Lower lobe of right lung (tissue), 2 donors: ENCODE data around the gene KAT7. TPM values are rescaled to one million over a fixed set of nuclear protein-coding genes. Genes with fewer than 3 reads are reported as not detected.
"Not testable (repeated sequence)": the region's sequence is repeated elsewhere in the genome, so short reads cannot be mapped to it uniquely, and the experiment has no call there.

ENCODE experiments used
- ATAC-seq, 2 donors: fragments of 200-7000 bp; cut with Tn5 transposase; one replicate each; pipeline ENCODE4 v1.9.1; 2020 to 2022; ENCODE audit warnings: mild to moderate bottlenecking in 2 of 2, moderate library complexity in 2 of 2
- DNase-seq: peaks from one replicate; pipeline ENCODE4 v3.0.0-alpha.2; 2020
- H3K27ac ChIP-seq: fragments of 200-600 bp; one replicate; pipeline ENCODE4 v1.8.0; 2022
- H3K27me3 ChIP-seq: fragments of 200-600 bp; one replicate; pipeline ENCODE4 v1.8.0; 2022; ENCODE audit warnings: low read depth
- H3K36me3 ChIP-seq: fragments of 200-600 bp; one replicate; pipeline ENCODE4 v1.8.0; 2022; ENCODE audit warnings: mild to moderate bottlenecking
- H3K4me1 ChIP-seq: fragments of 200-600 bp; one replicate; pipeline ENCODE4 v1.8.0; 2022
- H3K4me3 ChIP-seq: fragments of 200-600 bp; one replicate; pipeline ENCODE4 v1.8.0; 2022; ENCODE audit warnings: mild to moderate bottlenecking
- H3K9me3 ChIP-seq: fragments of 200-600 bp; one replicate; pipeline ENCODE4 v1.8.0; 2022
- intact Hi-C: fragments of 100-400 bp; cut with DNase I; formaldehyde crosslinking; loops from one replicate; pipeline ENCODE4 v1.11.0; 2022
- total RNA-seq: library from RNA; stranded (reverse); fragmentation: NEBNext Ultra II Directional; extraction: Animal tissue kit (Norgen Biotek cat#: 25700); gene quantifications from one replicate; pipeline ENCODE4 v1.2.1, GENCODE V29; 2021
- TF ChIP-seq, protein P1 (sequence below): fragments of 200-600 bp; IDR thresholded peaks from one replicate; pipeline ENCODE4 v1.8.0; 2022; ENCODE audit warnings: antibody characterized with exemption, mild to moderate bottlenecking
- donor health status: DM: no; HTN: yes; CAD: no; lungs with severe emphysema.

The KAT7 gene
- total RNA-seq, 1 donor from 2014 or later, result 56.7 TPM

GRCh38 chr17:49757151-49757777 is 31.2 kb upstream of the KAT7 start:
- no peak for DNase-seq
- intact Hi-C loops, result no loop called here
- H3K27ac ChIP-seq, result no peak overlapping the region

DNA sequence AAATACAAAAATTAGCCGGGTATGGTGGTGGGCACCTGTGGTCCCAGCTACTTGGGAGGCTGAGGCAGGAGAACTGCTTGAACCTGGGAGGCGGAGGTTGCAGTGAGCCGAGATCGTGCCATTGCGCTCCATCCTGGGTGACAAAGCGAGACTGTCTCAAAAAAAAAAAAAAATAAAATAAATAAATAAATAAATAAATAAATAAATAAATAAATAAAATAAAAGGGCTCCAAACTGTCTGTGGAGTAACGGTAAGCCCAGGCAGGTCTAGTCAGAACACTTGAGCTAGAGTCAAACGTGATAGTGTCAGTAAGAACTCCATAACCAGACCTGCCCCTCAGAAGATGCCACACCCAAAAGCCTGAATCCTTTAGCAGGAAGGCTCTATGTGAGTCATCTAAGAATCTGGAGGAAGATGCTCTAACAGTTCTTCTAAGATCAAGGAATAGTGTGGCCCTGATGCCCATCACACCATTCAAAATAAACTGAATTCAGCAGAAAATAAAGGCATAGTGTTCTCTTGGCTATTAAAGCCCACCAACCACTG is 29.9 kb upstream of the KAT7 start:
- peaks cover 41% of the 10 kb centered on the region for H3K4me1 ChIP-seq
- H3K36me3 ChIP-seq, H3K27ac ChIP-seq, intact Hi-C loops, H3K27me3 ChIP-seq, DNase-seq, H3K9me3 ChIP-seq, H3K4me3 ChIP-seq, ATAC-seq: not testable (repeated sequence)

More at GRCh38 chr17:49757151-49757777, 31.2 kb upstream of the KAT7 start:
- TF ChIP-seq, protein P1, sequence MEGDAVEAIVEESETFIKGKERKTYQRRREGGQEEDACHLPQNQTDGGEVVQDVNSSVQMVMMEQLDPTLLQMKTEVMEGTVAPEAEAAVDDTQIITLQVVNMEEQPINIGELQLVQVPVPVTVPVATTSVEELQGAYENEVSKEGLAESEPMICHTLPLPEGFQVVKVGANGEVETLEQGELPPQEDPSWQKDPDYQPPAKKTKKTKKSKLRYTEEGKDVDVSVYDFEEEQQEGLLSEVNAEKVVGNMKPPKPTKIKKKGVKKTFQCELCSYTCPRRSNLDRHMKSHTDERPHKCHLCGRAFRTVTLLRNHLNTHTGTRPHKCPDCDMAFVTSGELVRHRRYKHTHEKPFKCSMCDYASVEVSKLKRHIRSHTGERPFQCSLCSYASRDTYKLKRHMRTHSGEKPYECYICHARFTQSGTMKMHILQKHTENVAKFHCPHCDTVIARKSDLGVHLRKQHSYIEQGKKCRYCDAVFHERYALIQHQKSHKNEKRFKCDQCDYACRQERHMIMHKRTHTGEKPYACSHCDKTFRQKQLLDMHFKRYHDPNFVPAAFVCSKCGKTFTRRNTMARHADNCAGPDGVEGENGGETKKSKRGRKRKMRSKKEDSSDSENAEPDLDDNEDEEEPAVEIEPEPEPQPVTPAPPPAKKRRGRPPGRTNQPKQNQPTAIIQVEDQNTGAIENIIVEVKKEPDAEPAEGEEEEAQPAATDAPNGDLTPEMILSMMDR, result no peak
- Histone ChIP-seq H3K27me3 (no peaks in the 10 kb centered on the region), H3K4me1 (peaks cover 35% of the 10 kb centered on the region), H3K36me3 (no peaks in the 10 kb centered on the region), H3K4me3 (no peak overlapping the region), H3K9me3 (no peaks in the 10 kb centered on the region)
- no peak for ATAC-seq

GRCh38 chr17:49759203-49759602 is 29.3 kb upstream of the KAT7 start:
- Histone ChIP-seq H3K27ac (no peak overlapping the region), H3K4me1 (peaks cover 41% of the 10 kb centered on the region), H3K27me3 (no peaks in the 10 kb centered on the region), H3K4me3 (no peak overlapping the region), H3K9me3 (no peaks in the 10 kb centered on the region), H3K36me3 (no peaks in the 10 kb centered on the region)
- no peak for DNase-seq
- intact Hi-C loops, result no loop called here
- no peak for ATAC-seq
- TF ChIP-seq, protein P1, result no peak

DNA sequence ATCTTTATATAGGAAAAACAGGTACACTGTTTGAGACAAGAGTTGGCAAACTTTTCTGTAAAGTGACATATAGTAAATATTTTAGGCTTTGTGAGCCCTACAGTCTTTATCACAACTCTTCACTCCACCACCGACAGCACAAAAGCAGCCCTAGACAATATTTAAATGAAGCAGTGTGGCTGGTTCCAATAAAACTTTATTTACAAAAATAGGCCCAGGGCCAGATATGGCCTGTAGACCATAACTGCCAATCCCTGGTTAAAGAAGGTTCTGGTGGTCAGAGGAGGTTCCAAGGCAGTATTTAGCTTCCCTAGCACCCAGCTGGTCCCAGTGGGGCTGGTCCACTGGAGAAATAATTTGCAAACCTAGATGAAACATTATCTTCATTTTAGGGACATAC is 28.2 kb upstream of the KAT7 start:
- no peak overlapping the region for H3K4me3 ChIP-seq
- no peak overlapping the region for H3K27ac ChIP-seq
- DNase-seq, result no peak
- no peak for ATAC-seq
- no peaks in the 10 kb centered on the region for H3K9me3 ChIP-seq
- TF ChIP-seq, protein P1, result no peak
- intact Hi-C loops, result no loop called here
- no peaks in the 10 kb centered on the region for H3K36me3 ChIP-seq
- H3K27me3 ChIP-seq, result no peaks in the 10 kb centered on the region
- peaks cover 33% of the 10 kb centered on the region for H3K4me1 ChIP-seq

DNA sequence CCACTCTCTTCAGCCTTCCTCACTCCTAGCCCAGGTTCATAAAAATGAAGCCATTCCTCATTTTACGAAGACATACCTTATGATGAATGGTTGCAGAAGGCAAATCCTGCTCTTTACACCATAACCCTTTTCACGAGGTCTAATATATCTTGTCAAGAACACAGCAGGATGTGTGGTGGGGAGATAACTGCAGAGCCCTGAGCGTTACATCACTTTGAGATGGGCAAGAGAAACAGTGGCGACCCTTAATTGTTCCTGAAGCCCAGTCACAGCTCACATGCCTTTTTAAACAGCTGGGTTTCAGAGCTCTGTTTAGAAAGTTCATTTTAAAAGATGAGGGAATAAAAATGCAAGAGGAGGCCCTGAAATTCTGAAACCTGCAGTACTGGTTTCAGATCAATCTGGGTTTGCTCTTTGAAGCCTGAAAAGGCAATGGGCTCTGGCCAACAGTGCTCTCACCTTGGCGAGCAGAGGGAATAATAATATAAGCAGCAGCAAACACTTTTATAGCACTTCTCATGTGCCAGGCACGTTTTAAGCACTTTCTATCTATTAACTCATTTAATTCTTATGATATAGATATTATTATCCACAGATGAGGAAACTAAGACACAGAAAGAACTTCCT is 27.4 kb upstream of the KAT7 start:
- H3K36me3 ChIP-seq, result no peaks in the 10 kb centered on the region

More for the DNA sequence above, 27.4 kb upstream of the KAT7 start:
- Histone ChIP-seq H3K4me3 (no peak overlapping the region), H3K27me3 (no peaks in the 10 kb centered on the region), H3K9me3 (no peaks in the 10 kb centered on the region), H3K4me1 (peaks cover 29% of the 10 kb centered on the region), H3K27ac (no peak overlapping the region)
- ATAC-seq (no peak), DNase-seq (no peak)
- intact Hi-C loops, result no loop called here
- TF ChIP-seq, protein P1, result no peak
